HG02571 (cell line): Measurements from ENCODE around the gene PDE7B.
"Not testable (repeated sequence)": the region's sequence is repeated elsewhere in the genome, so short reads cannot be mapped to it uniquely, and the experiment has no call there.

Experiments used
- ATAC-seq: cut with Tn5 transposase; IDR thresholded peaks from one replicate; pipeline ENCODE4 v1.9.1; 2021; ENCODE audit warnings: mild to moderate bottlenecking, moderate library complexity; ENCODE audit not compliant: unreplicated experiment

The PDE7B gene

GRCh38 chr6:136095986-136096385 lies 244.5 kb downstream of the PDE7B start:
- ATAC-seq = no peak

- no peak for ATAC-seq
These were observed 251.6 kb downstream of the PDE7B start for GRCh38 chr6:136102991-136103688.

GRCh38 chr6:136103763-136104311 lies 252.3 kb downstream of the PDE7B start:
- ATAC-seq = no peak

GRCh38 chr6:136104556-136104955 lies 253.1 kb downstream of the PDE7B start:
- ATAC-seq = no peak

- ATAC-seq = not testable (repeated sequence)
These were observed 254.3 kb downstream of the PDE7B start for GRCh38 chr6:136105797-136106196.

- ATAC-seq = no peak
These were observed 257.0 kb downstream of the PDE7B start for GRCh38 chr6:136108361-136108945.

- no peak for ATAC-seq
These were observed 260.3 kb downstream of the PDE7B start for GRCh38 chr6:136111831-136112230.

GRCh38 chr6:136112262-136112661 lies 260.8 kb downstream of the PDE7B start:
- no peak for ATAC-seq

- no peak for ATAC-seq
These were observed 262.3 kb downstream of the PDE7B start for GRCh38 chr6:136113736-136114173.

GRCh38 chr6:136114661-136115060 lies 263.2 kb downstream of the PDE7B start:
- no peak for ATAC-seq

- no peak for ATAC-seq
These were observed 264.4 kb downstream of the PDE7B start for GRCh38 chr6:136115941-136116340.

- ATAC-seq = no peak
These were observed 265.6 kb downstream of the PDE7B start for GRCh38 chr6:136117081-136117480.

GRCh38 chr6:136118787-136119186 lies 267.3 kb downstream of the PDE7B start:
- ATAC-seq = no peak

- no peak for ATAC-seq
These were observed 272.0 kb downstream of the PDE7B start for GRCh38 chr6:136123468-136123867.

GRCh38 chr6:136125585-136125984 lies 274.1 kb downstream of the PDE7B start:
- no peak for ATAC-seq

GRCh38 chr6:136127873-136128272 lies 276.4 kb downstream of the PDE7B start:
- ATAC-seq = no peak

- ATAC-seq = no peak
These were observed 277.9 kb downstream of the PDE7B start for GRCh38 chr6:136129365-136129764.

GRCh38 chr6:136134268-136134667 lies 282.8 kb downstream of the PDE7B start:
- ATAC-seq = no peak

GRCh38 chr6:136134751-136135150 lies 283.2 kb downstream of the PDE7B start:
- no peak for ATAC-seq

GRCh38 chr6:136136274-136136673 lies 284.8 kb downstream of the PDE7B start:
- no peak for ATAC-seq

GRCh38 chr6:136137008-136137692 lies 285.6 kb downstream of the PDE7B start:
- ATAC-seq = no peak
